ENCODE results near the gene PTGES3L.

PTGES3L gene

DNA sequence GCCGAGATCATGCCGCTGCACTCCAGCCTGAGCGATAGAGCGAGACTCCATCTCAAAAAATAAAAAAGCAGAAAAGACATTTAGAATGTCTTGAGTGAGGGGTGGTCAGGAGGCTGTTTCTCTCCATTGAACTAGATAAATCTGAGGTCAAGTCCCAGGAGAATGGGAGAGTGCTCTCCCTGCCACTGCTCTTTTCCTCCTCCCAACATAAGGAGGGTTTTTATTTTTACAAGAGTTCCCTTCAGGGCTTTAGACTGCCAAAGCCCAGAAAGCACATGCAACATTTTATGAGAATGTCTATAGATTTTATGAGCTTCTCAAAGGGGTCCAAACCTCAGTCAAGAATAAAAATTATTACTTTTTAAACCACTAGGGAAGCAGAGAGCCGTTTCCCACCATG lies 46.7 kb upstream of the PTGES3L start:
- no peak for TF ChIP-seq EZH2 (optimal IDR thresholded peaks at IDR 0.05; ENCODE audit: low read depth, low read length)
- TF ChIP-seq, protein P1, sequence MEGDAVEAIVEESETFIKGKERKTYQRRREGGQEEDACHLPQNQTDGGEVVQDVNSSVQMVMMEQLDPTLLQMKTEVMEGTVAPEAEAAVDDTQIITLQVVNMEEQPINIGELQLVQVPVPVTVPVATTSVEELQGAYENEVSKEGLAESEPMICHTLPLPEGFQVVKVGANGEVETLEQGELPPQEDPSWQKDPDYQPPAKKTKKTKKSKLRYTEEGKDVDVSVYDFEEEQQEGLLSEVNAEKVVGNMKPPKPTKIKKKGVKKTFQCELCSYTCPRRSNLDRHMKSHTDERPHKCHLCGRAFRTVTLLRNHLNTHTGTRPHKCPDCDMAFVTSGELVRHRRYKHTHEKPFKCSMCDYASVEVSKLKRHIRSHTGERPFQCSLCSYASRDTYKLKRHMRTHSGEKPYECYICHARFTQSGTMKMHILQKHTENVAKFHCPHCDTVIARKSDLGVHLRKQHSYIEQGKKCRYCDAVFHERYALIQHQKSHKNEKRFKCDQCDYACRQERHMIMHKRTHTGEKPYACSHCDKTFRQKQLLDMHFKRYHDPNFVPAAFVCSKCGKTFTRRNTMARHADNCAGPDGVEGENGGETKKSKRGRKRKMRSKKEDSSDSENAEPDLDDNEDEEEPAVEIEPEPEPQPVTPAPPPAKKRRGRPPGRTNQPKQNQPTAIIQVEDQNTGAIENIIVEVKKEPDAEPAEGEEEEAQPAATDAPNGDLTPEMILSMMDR (IDR thresholded peaks at IDR 0.05; ENCODE audit: low read length), result no peak
- TF ChIP-seq EZH2phosphoT487 (IDR thresholded peaks at IDR 0.05; ENCODE audit: low read length), result no peak

DNA sequence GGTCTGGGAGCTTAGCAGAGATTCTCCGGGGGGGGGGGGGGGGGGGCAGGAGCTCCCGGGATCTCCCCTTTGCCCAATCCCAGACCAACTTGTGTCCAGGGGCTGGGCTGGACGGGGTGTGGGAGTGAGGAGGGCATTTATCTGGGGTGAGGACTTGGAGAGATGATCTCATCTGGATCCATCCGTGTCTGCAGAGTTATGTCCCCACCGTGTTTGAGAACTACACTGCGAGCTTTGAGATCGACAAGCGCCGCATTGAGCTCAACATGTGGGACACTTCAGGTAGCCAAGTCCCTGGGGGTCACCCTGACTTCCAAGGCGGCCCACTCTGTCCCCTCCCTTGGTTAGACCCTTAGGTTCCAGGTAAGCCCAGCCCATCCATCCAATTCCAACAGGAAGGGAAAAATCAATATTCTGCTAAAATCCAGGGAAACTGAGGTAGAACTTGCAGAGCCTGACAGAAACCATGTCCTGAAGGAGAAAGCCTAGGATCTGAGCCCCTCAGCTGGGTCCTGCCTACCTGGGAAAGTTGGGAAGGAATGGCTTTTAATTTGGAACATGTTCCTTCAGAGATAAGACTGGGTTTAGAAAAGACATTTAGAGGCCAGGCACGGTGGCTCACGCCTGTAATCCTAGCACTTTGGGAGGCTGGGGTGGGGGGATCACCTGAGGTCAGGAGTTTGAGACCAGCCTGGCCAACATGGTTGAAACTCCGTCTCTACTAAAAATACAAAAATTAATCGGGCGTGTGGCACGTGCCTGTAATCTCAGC lies 46.1 kb upstream of the PTGES3L start:
- Histone ChIP-seq H3K9me2 (replicated peaks; ENCODE audit: insufficient read depth, low read length) (no peaks in the 10 kb centered on the region), H2AFZ (ENCODE audit: low read length) (no peak overlapping the region), H3K4me3 (ENCODE audit: low read length) (no peak overlapping the region), H3F3A (ENCODE audit: insufficient read depth, low read length) (peaks cover 5% of the 10 kb centered on the region; the same call in 1 of the 2 replicates), H3K4me2 (ENCODE audit: low read depth, low read length) (no peak overlapping the region), H3K9me3 (replicated peaks; ENCODE audit: insufficient read depth, low read length) (no peaks in the 10 kb centered on the region), H3K4me1 (ENCODE audit: low read length) (no peaks in the 10 kb centered on the region), H3K9ac (ENCODE audit: low read length) (no peak overlapping the region), H3K27ac (ENCODE audit: low read length) (no peak overlapping the region), H3K36me3 (replicated peaks; ENCODE audit: insufficient read depth, low read length) (no peaks in the 10 kb centered on the region), H3K79me2 (ENCODE audit: low read length) (no peaks in the 10 kb centered on the region), H3K27me3 (replicated peaks; ENCODE audit: insufficient read depth, low read length) (no peaks in the 10 kb centered on the region), H4K20me1 (ENCODE audit: insufficient read depth, low read length) (no peaks in the 10 kb centered on the region)
- TF ChIP-seq, protein P1 (IDR thresholded peaks at IDR 0.05; ENCODE audit: low read length), result no peak
- no peak for TF ChIP-seq EZH2phosphoT487 (IDR thresholded peaks at IDR 0.05; ENCODE audit: low read length)
- TF ChIP-seq EZH2 (optimal IDR thresholded peaks at IDR 0.05; ENCODE audit: low read depth, low read length), result no peak
- DNase-seq, result no peak

More for the DNA sequence above, 46.7 kb upstream of the PTGES3L start:
- H3K79me2 ChIP-seq (ENCODE audit: low read length), result no peaks in the 10 kb centered on the region
- H3K4me1 ChIP-seq (ENCODE audit: low read length), result no peaks in the 10 kb centered on the region
- no peaks in the 10 kb centered on the region for H3K9me3 ChIP-seq (replicated peaks; ENCODE audit: insufficient read depth, low read length)
- H3F3A ChIP-seq (ENCODE audit: insufficient read depth, low read length), result peaks cover 5% of the 10 kb centered on the region; the same call in 1 of the 2 replicates
- no peaks in the 10 kb centered on the region for H3K36me3 ChIP-seq (replicated peaks; ENCODE audit: insufficient read depth, low read length)
- no peak overlapping the region for H3K4me3 ChIP-seq (ENCODE audit: low read length)
- H3K9ac ChIP-seq (ENCODE audit: low read length), result no peak overlapping the region
- H3K27ac ChIP-seq (ENCODE audit: low read length), result no peak overlapping the region
- H3K4me2 ChIP-seq (ENCODE audit: low read depth, low read length), result no peak overlapping the region
- H3K27me3 ChIP-seq (replicated peaks; ENCODE audit: insufficient read depth, low read length), result no peaks in the 10 kb centered on the region
- H4K20me1 ChIP-seq (ENCODE audit: insufficient read depth, low read length), result no peaks in the 10 kb centered on the region
- no peaks in the 10 kb centered on the region for H3K9me2 ChIP-seq (replicated peaks; ENCODE audit: insufficient read depth, low read length)
- no peak overlapping the region for H2AFZ ChIP-seq (ENCODE audit: low read length)
- DNase-seq, result no peak

DNA sequence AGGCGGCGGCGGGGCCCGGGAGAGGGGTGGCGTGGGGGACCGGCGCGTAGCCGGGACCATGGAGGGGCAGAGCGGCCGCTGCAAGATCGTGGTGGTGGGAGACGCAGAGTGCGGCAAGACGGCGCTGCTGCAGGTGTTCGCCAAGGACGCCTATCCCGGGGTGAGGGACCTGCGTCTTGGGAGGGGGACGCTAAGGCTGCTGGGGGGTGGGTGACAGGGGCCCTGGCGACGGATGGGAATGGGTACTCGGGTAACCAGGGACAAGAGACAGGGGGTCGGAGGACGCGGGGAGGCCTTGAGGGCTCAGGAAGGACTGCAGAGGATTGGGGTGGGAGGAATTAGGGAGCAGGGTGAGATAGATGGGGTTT lies 45.4 kb upstream of the PTGES3L start:
- DNase-seq, result no peak
- TF ChIP-seq EZH2phosphoT487 (IDR thresholded peaks at IDR 0.05; ENCODE audit: low read length) (no peak), EZH2 (optimal IDR thresholded peaks at IDR 0.05; ENCODE audit: low read depth, low read length) (no peak)
- TF ChIP-seq, protein P1 (IDR thresholded peaks at IDR 0.05; ENCODE audit: low read length), result no peak
- Histone ChIP-seq H3K4me2 (ENCODE audit: low read depth, low read length) (no peak overlapping the region), H4K20me1 (ENCODE audit: insufficient read depth, low read length) (no peaks in the 10 kb centered on the region), H3K36me3 (replicated peaks; ENCODE audit: insufficient read depth, low read length) (no peaks in the 10 kb centered on the region), H3F3A (ENCODE audit: insufficient read depth, low read length) (peaks cover 5% of the 10 kb centered on the region; the same call in 1 of the 2 replicates), H2AFZ (ENCODE audit: low read length) (no peak overlapping the region), H3K9me3 (replicated peaks; ENCODE audit: insufficient read depth, low read length) (no peaks in the 10 kb centered on the region), H3K27me3 (replicated peaks; ENCODE audit: insufficient read depth, low read length) (no peaks in the 10 kb centered on the region), H3K4me3 (ENCODE audit: low read length) (no peak overlapping the region), H3K79me2 (ENCODE audit: low read length) (no peaks in the 10 kb centered on the region), H3K4me1 (ENCODE audit: low read length) (no peaks in the 10 kb centered on the region), H3K9ac (ENCODE audit: low read length) (no peak overlapping the region), H3K9me2 (replicated peaks; ENCODE audit: insufficient read depth, low read length) (no peaks in the 10 kb centered on the region), H3K27ac (ENCODE audit: low read length) (no peak overlapping the region)
